ENCODE data around the gene FREM1. TPM values are rescaled to one million over a fixed set of nuclear protein-coding genes. Genes with fewer than 3 reads are reported as not detected.

The FREM1 gene
- total and polyA plus RNA-seq, 2 of the 13 experiments (the other 11 are each of a cell fraction or from before 2014, with no cell fraction given), result 64.3 to 202 TPM

DNA sequence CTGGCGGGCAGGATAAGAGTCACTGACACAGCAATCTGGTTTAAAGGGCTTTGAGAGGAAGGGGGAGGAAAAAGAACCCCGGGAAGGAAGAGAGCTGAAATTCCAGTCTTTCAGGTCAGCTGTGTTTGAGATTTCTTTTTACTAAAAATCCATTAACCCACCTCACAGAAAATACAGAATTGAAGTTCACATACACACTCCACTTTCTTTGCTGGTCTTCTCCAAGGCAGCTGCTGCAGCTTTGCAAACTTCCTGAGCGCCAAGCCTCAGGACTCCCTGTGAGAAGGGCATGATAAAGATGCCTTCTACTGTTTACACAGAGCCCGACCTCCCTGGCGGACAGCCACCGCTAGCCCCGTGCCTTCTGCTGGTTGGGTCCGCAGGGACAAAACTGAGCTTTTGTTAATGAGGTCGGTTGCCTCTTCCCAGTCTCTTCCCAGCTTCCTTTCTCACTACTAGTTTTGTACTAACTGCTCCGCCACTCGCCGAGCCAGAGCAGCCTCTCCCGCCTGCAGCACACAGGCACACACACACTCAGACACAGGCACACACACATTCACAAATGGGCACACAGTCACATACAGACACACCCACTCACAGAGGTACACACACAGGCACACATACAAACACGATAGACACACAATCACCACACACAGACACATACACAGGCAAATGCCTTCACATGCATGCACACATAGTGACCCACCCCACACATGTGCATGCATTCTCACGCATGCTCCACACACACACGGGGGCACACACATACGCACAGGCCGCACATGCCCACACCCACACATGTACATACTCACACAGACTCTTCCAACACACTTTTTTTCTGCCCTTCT is at the start of gene FREM1 (continued):
- TF ChIP-seq HNRNPL (IDR thresholded peaks at IDR 0.05; ENCODE audit: low read depth, low read length) (peak; percentile 51; the same call in 1 of the 2 replicates), ZNF644 (CRISPR knock-in tag; IDR thresholded peaks at IDR 0.05; ENCODE audit: low read depth) (0 out of 2 replicates have a peak, but pooled peaks have one; percentile 19)
- TF ChIP-seq, protein P1, sequence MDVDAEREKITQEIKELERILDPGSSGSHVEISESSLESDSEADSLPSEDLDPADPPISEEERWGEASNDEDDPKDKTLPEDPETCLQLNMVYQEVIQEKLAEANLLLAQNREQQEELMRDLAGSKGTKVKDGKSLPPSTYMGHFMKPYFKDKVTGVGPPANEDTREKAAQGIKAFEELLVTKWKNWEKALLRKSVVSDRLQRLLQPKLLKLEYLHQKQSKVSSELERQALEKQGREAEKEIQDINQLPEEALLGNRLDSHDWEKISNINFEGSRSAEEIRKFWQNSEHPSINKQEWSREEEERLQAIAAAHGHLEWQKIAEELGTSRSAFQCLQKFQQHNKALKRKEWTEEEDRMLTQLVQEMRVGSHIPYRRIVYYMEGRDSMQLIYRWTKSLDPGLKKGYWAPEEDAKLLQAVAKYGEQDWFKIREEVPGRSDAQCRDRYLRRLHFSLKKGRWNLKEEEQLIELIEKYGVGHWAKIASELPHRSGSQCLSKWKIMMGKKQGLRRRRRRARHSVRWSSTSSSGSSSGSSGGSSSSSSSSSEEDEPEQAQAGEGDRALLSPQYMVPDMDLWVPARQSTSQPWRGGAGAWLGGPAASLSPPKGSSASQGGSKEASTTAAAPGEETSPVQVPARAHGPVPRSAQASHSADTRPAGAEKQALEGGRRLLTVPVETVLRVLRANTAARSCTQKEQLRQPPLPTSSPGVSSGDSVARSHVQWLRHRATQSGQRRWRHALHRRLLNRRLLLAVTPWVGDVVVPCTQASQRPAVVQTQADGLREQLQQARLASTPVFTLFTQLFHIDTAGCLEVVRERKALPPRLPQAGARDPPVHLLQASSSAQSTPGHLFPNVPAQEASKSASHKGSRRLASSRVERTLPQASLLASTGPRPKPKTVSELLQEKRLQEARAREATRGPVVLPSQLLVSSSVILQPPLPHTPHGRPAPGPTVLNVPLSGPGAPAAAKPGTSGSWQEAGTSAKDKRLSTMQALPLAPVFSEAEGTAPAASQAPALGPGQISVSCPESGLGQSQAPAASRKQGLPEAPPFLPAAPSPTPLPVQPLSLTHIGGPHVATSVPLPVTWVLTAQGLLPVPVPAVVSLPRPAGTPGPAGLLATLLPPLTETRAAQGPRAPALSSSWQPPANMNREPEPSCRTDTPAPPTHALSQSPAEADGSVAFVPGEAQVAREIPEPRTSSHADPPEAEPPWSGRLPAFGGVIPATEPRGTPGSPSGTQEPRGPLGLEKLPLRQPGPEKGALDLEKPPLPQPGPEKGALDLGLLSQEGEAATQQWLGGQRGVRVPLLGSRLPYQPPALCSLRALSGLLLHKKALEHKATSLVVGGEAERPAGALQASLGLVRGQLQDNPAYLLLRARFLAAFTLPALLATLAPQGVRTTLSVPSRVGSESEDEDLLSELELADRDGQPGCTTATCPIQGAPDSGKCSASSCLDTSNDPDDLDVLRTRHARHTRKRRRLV (CRISPR knock-in tag; IDR thresholded peaks at IDR 0.05), result no peak
- TF ChIP-seq, protein P2, sequence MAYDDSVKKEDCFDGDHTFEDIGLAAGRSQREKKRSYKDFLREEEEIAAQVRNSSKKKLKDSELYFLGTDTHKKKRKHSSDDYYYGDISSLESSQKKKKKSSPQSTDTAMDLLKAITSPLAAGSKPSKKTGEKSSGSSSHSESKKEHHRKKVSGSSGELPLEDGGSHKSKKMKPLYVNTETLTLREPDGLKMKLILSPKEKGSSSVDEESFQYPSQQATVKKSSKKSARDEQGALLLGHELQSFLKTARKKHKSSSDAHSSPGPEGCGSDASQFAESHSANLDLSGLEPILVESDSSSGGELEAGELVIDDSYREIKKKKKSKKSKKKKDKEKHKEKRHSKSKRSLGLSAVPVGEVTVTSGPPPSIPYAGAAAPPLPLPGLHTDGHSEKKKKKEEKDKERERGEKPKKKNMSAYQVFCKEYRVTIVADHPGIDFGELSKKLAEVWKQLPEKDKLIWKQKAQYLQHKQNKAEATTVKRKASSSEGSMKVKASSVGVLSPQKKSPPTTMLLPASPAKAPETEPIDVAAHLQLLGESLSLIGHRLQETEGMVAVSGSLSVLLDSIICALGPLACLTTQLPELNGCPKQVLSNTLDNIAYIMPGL (CRISPR knock-in tag; IDR thresholded peaks at IDR 0.05; ENCODE audit: borderline replicate concordance in 1 of 2, low read depth in 1 of 2), result peak in 1 of 2 experiments; percentile 38; a peak in 1 of 4 replicates
